ENCODE results near the gene ACVR1B.

The ACVR1B gene

DNA sequence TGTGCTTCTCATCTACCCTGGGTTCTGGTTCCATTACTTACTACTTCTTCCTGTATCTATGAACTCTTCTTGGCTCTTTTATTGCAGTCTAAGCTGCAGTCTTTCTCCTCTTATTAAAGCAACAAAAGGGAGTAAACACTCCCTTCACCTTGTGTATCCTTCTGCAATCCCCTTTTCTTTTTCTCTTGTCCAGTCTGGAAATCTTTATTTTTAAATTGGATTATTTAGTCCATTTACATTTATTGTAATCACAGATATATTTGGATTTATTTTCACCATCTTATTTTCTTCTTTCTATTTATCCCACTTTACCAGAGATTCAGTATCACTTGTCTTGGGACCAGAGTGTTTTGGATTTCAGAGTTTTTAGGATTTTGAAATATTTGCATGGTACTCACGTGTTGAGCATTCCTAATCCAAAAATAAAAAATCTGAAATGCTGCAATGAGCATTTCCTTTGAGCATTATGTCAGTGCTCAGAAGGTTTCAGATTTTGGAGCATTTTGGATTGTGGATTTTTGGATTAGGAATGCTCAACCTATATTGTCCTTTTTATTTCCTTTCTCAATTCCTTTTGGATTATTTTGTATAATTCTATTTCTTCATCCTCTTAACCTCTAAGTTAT lies 6.8 kb upstream of the ACVR1B start:
- no peak for DNase-seq

DNA sequence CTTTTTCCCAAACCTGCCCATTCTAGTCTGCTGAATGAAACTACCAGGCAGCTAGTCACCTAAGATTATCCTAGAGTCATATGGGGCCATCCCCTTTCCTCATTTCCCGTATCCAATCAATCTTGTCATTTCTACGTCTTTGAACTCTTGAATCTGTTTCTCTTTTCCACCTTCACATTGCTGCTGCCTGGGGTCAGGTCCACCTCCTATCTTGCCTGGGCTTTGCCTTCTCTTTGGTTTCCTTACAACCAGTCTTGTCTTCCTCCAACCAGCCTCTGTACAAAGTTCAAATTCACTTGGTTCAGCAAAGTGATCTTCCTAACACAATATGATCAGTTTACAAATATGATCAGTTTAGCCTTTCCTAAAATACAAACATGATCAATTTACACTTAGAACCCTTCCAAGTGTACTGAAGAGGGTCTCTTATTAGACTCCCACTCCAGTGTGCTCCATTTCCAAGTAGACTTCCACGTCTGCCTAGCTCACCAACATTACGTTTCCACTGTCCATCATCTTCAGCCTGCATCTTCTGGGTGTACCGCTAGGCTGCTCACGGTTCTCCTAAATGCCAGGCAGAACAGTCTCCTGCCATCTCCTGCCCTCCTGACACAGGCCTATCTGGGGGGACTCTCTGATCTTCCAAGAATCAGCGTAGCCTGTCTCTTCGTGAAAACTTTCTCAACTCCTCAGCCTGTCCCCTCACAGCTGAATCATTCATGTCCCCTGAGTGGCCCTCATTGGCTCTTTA lies 4.1 kb upstream of the ACVR1B start:
- no peak for DNase-seq

DNA sequence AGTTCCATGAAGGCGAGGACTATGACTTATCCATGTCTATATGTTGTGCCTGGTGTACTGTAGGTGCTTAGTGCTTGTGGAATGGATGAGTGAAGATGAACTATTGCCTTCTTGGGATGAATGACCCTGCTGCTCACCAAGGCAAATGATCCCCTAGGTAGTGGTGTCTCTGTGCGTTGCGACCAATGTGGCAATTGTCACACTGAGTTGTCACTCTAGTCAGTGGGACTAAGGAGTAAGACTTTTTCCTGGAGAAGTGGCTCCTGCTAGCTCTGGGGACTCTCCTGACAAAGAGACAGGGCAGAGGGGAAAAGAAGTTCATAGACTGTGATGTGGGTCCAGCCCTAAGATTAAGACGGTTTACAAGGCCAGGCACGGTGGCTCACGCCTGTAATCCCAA lies 3.4 kb upstream of the ACVR1B start:
- DNase-seq: no peak

DNA sequence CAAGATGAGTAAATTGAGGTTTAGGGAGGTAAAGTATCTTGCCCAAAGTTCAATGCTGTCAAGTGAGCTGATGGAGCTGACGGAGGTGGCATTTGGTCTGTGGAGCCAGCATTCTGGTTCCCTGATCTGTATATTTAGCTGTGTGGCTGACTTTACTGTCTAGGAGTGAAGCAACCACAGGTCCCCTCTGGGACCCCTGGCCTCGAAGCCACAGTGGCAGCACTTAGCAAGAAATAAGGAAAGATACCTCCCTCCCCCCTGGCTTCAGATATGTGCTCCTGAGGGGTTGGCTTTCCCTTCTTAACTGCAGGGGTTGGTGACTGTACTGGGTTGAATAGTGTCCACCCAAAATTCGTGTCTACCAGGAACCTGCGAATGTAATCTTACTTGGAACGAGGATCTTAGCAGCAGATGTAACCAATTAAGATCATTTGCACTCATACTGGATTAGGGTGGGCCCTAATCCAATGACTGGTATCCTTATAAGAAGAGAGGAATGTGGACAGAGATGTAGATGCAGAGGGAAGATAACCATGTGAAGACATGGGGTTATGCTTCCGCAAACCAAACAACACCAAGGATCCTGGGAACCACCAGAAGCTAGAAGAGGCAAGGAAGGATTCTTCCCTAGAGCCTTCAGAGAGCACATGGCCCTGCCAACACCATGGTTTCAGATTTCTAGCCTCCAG lies 2.0 kb upstream of the ACVR1B start:
- DNase-seq: no peak

DNA sequence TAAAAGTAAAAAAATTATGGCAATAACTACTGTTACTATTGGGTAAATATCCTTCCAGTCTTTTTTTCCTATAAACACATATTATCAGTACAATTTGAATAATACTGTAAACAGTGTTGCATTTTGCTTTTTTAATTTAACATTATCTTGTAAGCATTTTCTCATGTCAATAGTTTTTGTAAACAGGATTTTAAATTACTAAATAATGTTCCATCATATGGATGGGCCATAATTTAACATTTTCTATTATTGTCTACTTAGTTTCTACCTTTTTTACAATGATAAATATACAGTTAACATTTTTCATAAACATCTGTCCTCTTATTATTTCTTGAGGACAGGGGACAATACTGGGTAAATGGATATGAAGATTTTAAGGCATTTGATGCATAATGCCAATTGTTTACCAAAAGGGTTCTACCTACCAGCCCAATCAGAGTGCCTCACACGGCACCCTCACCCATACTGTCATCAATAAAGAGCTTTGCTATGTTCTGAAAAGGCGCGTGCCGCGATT lies 759 bp upstream of the ACVR1B start:
- no peak for DNase-seq

DNA sequence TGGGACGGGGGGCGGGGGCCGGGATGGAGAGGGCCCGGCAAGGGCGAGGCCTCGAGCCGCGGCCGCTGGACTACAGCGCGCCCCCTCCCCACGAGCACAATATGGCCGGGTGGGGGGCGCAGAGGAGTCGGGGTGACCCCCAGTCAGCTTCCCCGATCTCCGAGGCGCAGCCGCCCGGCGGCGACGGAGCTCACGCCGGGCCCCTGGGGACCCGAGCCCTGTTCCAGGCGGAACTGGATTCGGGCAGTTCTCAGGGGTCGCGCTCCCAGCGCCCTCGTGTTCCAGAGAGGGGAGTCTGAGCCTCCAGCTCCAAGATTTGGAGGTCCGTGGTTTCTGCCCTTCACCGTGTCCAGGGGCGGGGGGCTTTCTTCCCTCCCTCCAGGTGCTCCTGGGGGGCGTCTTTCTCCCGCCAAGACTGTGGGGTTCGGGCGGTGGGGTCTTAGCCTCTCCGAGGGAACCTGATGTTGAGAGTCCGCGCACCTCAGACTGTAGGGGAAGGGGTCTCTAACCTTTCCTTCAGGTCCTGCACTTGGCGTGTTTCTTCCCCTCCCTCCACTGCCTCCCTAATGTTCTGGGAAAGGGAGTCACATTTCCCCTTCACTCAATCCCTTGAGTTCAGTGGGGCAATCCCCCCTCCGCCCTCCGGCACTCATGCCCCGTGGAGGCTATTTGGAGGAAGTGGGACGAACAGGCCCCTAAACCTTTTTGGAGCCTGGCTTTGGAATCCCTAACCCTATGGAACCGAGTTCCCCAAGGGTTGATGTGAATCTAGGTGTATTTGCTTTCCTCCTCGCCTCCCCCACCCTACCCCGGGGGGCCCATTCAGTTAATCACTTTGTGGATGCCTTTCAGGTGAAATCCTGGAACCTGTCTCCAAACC lies 584 bp downstream of the ACVR1B start:
- no peak for DNase-seq

DNA sequence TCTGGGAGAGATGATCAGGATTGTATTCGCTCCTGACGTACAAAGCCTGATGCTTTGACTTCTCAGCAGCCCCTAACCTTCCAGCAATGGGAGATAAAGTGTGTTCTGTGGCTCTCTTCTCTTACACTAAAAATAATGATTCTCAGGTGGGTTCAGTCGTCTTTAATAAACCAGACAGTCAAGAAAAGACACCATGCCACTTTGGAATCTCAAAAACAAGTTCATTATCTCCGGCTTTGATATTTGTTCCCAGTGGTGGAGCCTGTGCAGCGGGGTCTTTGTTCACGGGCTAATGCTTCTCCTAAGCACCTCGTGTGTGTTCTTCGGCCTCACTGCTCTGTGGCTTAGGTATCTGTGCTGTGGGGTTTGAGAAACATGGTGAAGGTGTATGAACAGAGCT lies 1.6 kb downstream of the ACVR1B start:
- DNase-seq: no peak

DNA sequence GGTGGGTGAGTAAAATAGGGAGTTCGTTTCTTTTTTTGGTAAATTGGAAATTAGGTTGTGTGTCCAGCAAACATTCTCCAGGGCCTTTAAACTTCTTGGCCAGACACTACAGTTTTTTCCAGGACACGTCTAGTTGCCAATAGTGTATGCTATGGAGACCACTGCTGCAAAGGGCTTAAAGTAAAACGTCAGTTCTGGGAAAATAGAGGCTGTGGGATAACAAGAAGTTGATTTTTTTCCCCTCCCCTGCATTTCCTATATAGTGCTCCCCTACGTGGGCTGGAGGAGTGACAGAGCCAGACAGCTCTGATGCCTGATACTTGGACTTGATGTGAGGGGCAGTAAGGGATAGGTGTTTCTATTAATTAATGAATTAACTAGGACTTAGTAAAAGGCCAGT lies 2.4 kb downstream of the ACVR1B start:
- no peak for DNase-seq

DNA sequence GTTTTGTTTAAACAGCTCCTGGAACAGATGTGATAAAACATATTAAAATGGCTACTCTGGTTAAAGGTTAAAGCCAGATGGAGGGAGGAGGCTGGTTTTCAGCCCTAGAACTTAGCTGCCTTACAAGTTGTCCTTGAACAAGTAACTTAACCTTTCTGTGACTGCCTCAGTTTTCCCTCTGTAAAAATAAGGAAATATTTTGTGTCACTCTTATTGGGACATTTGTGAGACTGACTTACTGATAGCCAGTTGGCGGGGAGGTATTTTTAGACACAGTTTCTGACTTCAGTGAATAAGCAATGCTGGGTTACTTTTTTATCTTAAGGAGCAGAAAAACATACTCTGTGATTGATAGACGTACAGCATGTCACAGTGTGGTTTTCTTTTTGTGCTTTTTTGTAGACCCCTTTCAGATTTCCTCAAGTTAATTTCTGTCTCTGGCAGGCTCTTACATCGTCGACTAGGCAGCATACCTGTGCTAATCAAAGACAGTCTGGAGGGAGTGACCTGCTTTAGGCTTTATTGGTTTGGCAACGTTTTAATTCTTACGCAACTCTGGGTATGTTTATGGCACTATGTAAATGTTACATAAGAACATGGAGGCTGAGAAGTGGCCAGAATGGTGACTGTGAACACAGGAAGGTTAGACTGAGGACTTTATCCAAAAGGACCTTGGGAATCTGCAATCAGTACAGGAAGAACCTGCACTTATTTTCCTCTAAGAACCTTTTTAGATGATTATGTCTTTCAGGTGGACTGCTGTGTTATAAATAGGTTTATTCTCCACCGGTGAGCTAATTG lies 3.3 kb downstream of the ACVR1B start:
- no peak for DNase-seq

DNA sequence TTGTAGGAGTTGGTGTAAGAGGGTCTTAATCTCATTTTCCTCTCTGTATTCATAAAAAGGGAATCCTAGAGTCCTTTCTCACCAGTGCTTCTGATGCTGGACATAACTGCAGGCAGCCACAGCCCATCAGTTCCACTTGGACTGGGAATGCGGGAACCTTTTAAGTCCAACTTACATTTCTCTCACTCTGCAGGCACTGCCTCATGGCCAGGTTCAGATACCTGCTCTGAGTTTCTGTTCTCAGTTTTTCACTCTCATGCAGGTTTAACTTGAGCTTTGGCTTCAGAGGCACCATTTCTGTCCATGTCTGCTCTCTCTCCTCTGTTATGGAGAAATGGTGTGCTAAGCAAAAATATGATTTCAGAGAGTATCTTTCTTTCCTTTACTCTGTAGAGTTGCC lies 4.2 kb downstream of the ACVR1B start:
- DNase-seq: no peak

DNA sequence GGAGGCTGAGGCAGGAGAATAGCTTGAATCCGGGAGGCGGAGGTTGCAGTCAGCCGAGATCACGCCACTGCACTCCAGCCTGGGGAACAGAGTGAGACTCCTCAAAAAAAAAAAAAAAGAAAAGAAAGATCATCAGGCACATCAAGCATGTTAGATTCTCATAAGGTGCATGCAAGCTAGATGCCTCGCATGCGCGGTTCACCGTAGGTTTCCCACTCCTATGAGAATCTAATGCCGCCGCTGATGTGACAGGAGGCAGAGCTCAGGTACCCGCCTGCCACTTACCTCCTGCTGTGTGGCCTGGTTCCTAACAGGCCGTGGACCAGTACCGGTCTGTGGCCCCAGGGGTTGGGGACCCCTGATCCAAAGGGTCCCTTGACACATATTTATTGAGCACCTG lies 7.0 kb downstream of the ACVR1B start:
- DNase-seq: no peak

DNA sequence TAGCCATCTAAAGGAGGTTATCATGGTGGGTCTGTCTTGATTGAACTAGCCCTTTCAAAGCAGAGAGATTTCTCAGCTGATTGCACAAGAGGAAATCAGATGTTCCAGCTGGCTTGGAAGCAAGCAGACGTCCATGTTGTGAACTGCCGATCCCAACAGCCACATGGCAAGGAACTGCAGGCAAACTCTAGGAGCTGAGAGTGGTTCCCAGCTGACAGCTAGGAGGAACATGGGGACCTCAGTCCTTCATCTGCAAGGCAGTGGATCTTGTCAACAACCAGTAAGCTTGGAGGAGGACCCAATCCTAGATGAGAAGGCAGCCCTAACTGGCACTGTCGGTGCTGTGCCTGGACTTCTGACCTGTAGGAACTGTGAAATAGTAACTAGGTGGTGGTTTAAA lies 7.7 kb downstream of the ACVR1B start:
- no peak for DNase-seq

DNA sequence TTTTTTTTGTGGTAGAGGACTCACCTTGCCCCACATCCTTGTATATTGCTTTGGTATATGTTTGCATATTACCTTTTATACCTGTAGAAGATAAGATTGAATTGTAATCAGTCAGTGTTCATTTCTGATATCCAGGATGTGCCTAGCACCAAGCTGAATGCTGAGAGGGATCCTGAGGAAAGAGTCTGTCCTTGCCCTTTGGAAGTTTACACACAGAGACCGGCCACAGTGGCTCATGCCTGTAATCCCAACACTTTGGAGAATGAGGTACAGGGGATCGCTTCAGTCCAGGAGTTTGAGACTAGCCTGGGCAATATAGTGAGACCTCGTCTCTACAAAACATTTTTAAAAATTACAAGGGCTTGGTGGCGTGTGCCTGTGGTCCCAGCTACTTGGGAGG lies 8.4 kb downstream of the ACVR1B start:
- no peak for DNase-seq

DNA sequence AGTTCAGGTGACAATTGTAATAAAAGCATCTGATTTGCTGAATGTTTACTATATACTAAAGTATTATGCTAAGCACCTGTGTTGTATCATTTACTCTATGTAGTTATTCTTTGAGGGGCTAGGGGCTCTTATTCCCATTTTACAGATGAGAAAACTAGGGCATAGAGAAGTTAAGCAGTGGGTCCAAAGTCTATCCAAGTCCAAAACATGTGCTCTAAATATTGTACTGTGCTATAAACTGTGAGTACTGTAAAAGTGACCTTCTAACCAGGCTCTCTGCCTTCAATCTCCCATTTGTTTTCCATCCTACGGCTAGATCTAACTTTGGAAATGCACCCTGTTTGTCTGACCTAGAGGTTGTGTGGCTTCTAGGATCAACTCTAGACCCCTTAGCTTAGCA lies 9.0 kb downstream of the ACVR1B start:
- no peak for DNase-seq

DNA sequence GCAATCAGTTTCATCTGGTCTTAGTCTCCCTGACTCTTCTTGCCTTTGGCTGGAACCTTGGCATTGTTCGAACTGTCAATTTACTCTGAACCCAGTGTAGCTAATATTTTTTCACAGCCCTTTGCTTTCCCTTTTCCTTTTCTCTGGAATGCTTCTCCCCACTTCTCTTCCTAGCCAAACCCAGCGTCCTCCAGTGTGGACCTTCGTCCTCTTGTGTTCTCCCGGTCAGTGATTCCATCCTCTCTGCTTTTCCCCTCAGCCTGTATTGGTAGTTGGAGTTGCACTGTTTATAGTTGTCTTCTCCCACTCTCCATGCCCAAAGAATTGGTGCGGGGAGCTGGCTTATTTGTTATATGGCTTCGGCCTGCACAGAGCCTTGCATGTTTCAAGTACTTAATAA lies 9.4 kb downstream of the ACVR1B start:
- DNase-seq: no peak

DNA sequence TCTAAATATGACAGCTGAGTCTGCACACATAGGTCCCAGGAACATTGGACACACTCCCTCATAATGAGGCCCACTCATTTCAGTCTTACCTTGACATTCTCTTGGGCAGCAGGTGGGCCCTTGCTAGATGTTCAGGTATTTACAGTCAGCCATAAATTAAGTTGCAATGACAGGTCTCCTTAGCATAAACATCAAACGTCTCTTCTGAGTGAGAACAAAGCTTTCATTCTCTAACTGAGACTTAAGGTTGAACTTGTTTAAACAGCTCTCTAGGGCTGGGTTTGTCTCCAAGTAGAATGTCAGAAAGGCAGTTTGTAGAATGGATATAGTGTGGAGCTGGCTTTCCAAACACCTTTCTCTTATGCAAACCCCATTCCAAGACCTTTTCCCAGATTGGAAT lies 10.3 kb downstream of the ACVR1B start:
- no peak for DNase-seq

DNA sequence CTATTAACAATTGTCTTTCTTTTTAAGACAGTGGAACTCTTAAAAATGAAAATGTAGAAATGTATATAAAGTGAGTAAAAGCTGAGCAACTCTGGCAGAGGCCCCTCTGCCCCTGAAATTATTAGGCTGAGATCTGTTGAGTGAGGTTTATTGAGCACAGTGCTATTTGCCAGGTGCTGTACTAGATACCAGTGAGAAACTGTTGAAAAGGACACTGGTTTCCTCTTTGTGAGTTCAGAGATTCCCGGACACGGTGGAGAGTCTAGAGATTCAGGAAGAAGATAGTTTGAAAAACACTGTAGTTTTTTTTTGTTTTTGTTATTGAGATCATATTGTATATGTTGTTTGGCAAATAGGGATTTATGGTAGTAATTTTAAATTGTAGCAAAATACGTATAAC lies 11.2 kb downstream of the ACVR1B start:
- no peak for DNase-seq

DNA sequence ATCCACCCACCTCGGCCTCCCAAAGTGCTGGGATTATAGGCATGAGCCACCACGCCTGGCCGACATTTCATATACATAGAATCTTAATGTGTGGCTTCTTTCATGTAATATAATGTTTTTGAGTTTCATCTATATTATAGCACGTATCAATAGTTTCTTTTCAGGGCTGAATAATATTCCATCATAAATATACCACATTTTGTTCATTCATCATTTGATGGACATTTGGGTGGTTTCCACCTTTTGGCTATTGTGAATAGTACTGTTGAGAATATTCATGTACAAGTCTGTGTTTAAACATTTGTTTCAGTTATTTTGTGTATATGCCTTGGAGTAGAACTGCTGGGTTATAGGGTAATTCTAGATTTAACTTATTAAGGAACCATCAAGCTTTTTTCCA lies 12.0 kb downstream of the ACVR1B start:
- no peak for DNase-seq

DNA sequence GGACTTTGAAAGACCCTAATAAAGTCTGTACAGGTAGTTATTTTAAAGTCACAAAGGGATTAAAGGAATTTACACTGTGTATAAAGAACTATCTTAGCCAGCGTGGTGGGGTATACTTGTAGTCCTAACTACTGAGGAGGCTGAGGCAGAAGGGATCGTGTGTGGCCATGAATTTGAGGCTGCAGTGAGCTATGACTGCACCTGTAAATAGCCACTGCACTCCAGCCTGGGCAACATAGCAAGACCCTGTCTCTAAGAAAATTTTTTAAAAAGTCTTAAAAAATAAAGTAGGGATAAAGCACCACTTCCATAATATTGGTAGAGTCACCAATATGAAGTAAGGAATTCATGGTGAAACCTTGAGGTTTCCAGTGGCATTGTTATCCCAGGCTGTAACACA lies 18.1 kb downstream of the ACVR1B start:
- no peak for DNase-seq

DNA sequence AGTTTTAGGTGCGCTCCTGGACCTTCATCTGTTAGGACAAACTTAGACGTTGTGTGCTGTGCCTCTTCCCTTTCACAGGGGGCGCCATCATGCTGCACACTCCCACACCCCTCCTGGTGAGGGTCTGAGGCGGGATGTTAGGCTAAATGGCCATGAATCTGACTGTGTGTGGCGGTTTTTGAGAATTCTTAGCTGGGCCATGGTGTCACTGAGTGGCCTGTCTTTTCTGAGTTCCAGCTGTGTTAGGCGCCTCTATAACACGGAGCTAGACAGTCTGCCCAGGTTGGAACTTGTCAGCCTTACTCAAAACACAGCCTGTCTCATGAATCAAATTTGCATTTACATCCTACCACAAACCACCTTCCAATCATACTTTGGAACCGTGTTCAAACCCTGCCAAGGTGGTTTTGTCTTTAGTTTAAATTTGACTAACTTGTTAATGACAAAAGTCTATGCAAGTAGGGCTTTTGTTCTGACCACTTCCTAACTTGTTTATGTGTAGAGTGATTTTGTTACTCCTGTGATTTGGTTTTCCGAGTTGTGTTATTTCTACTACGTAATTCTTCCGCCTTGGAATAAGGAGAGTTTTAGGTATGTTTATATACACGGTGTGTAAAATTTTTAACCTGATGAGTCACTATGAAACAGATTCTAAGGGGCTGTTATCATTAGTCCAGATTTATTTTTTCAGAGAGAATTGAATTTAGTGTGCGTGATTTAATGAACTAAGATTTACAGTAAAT lies 19.6 kb downstream of the ACVR1B start:
- no peak for DNase-seq

DNA sequence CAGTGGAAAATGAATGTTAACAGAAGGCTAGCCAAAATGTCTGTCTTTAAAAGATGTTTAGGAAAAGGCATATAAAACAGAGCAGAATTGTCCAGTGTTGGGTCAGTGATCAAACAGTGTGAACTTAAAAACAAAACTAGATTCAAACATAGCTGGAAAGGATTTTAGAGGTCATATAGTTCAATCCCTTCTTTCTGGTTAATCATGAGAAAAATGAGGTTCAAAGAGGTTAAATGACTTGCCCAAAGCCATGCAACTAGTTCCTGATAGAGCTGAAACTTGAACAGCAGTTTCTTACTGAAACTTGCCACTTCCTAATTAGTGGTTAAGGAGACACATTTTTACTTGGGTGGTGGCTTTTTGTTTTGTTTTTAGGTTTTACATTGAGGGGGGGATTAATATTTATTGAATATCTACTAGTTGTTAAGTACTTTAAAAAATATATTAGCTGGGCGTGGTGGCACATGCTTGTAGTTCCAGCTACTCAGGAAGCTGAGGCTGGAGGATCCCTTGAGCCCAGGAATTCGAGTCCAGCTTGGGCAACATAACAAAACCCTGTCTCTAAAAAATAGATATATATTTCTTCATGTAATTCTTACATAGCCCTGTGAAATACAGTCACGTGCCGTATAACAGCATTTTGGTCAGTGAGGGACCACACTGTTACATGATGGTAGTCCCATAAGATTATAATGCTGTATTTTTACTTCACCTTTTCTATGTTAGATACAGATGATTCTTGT lies 20.4 kb downstream of the ACVR1B start:
- no peak for DNase-seq

Data from NCI-H1092 treated with DMSO at 0.1 percent for 48 hours (cell line).